ENCODE results near the gene CDCA3. TPM values are rescaled to one million over a fixed set of nuclear protein-coding genes. Genes with fewer than 3 reads are reported as not detected.
A peak's percentile ranks its signal among the peaks of the same experiment; 100 is the strongest.

The CDCA3 gene
- 10 to 100 TPM in 1 of 5 experiments, 1 to 10 TPM in 3, under 1 TPM in 1; 0.64 to 55.6 (median 1.8) TPM for total RNA-seq
- under 1 TPM in 1 of 2 donors, not detected in 1; 0.94 TPM for polyA plus RNA-seq
- 1.1 reads per million for total RNA-seq

GRCh38 chr12:6851153-6851920 is at the start of gene CDCA3:
Gene CDCA3 (minus strand): TSS chr12:6851286. CDS start chr12:6850952, 334 bp downstream.
- Histone ChIP-seq H3K27ac (ENCODE audit: low read depth, low read length) (peak within 1 kb of the TSS; percentile 85), H3K27me3 (ENCODE audit: control insufficient read depth in 2 of 2, insufficient read depth in 2 of 2, low read length in 2 of 2) (no peaks in the 10 kb centered on the region), H3K9me3 (ENCODE audit: control insufficient read depth in 2 of 3, low read length in 3 of 3) (no peaks in the 10 kb centered on the region), H3K4me3 (ENCODE audit: low read length) (peak within 1 kb of the TSS; percentile 87), H3K4me1 (ENCODE audit: control insufficient read depth in 2 of 2, insufficient read depth in 2 of 2, low read length in 2 of 2) (peaks cover 16 to 18% of the 10 kb centered on the region in 2 donors), H3K36me3 (ENCODE audit: control insufficient read depth in 2 of 3, insufficient read depth in 3 of 3, low read length in 3 of 3) (peaks cover 0 to 14% (median 5%) of the 10 kb centered on the region in 3 experiments)
- no peaks in the 10 kb centered on the region for H3K27me3 Mint-ChIP-seq
- CTCF ChIA-PET: interaction anchor here (0.6 to 5.3 kb wide), 18 partner anchors 13 to 255 kb away, joined by 3 to 40 read pairs (median 5); partner anchors contain the start of genes COPS7A, LPCAT3, SPSB2 and TPI1
- POLR2A ChIA-PET: interaction anchor here (0.5 to 4.4 kb wide), 40 partner anchors 9 to 1230 kb away, joined by 3 to 90 read pairs (median 4); partner anchors contain the start of genes C12orf57, CD4, COPS7A and ENO2
- DNase-seq (peak; percentile 70 to 95 (median 89)), ATAC-seq (peak; percentile 60)
- peaks cover 0 to 26% (median 0%) of the 10 kb centered on the region in 5 donors for H3K36me3 Mint-ChIP-seq
- peak within 1 kb of the TSS; percentile 89 to 100 (median 94) for H3K4me3 Mint-ChIP-seq
- no peaks in the 10 kb centered on the region for H3K9me3 Mint-ChIP-seq
- peaks cover 12 to 38% (median 28%) of the 10 kb centered on the region in 7 donors for H3K4me1 Mint-ChIP-seq
- peak within 1 kb of the TSS; percentile 89 to 99 (median 97) for H3K27ac Mint-ChIP-seq
- intact Hi-C loops (cut with micrococcal nuclease): loop anchor here (1.0 to 5.0 kb wide), 8 partner anchors 16 to 381 kb away; partner anchors contain the start of genes VAMP1 (in 2 of the 2), C1RL (in 1 of the 2), LPCAT3 (in 1 of the 2) and MLF2 (in 1 of the 2)

GRCh38 chr12:6899837-6900519 is 48.9 kb upstream of the CDCA3 start:
- H3K36me3 ChIP-seq (ENCODE audit: control insufficient read depth in 2 of 3, insufficient read depth in 3 of 3, low read length in 3 of 3): no peaks in the 10 kb centered on the region
- peaks cover 0 to 3% (median 0%) of the 10 kb centered on the region in 5 donors for H3K27me3 Mint-ChIP-seq
- H3K9me3 ChIP-seq (ENCODE audit: control insufficient read depth in 2 of 3, low read length in 3 of 3): no peaks in the 10 kb centered on the region
- H3K9me3 Mint-ChIP-seq: no peaks in the 10 kb centered on the region
- H3K4me1 ChIP-seq (ENCODE audit: control insufficient read depth in 2 of 2, insufficient read depth in 2 of 2, low read length in 2 of 2): peaks cover 8 to 11% of the 10 kb centered on the region in 2 donors
- H3K27ac ChIP-seq (ENCODE audit: low read depth, low read length): no peak overlapping the region
- intact Hi-C loops (cut with micrococcal nuclease): loop anchor here in 1 of 2 donors (5.0 kb wide), 1 partner anchor 343 kb away; the partner anchor contains the start of gene IFFO1
- ChIA-PET CTCF (no interaction called here), POLR2A (interaction anchor here (1.9 kb wide), 1 partner anchor 9 kb away, joined by 8 read pairs; no protein-coding TSS in a partner anchor)
- H3K36me3 Mint-ChIP-seq: no peaks in the 10 kb centered on the region
- no peaks in the 10 kb centered on the region for H3K27me3 ChIP-seq (ENCODE audit: control insufficient read depth in 2 of 2, insufficient read depth in 2 of 2, low read length in 2 of 2)
- no peak overlapping the region for H3K27ac Mint-ChIP-seq
- no peak for ATAC-seq
- H3K4me1 Mint-ChIP-seq: peaks cover 0 to 13% (median 5%) of the 10 kb centered on the region in 7 donors
- H3K4me3 ChIP-seq (ENCODE audit: low read length): no peak overlapping the region
- H3K4me3 Mint-ChIP-seq: peak overlapping the region in 1 of 10 donors; percentile 37
- DNase-seq: no peak

GRCh38 chr12:6899427-6899826 is 48.3 kb upstream of the CDCA3 start:
- Histone ChIP-seq H3K36me3 (ENCODE audit: control insufficient read depth in 2 of 3, insufficient read depth in 3 of 3, low read length in 3 of 3) (no peaks in the 10 kb centered on the region), H3K27ac (ENCODE audit: low read depth, low read length) (no peak overlapping the region), H3K4me3 (ENCODE audit: low read length) (no peak overlapping the region), H3K27me3 (ENCODE audit: control insufficient read depth in 2 of 2, insufficient read depth in 2 of 2, low read length in 2 of 2) (no peaks in the 10 kb centered on the region), H3K4me1 (ENCODE audit: control insufficient read depth in 2 of 2, insufficient read depth in 2 of 2, low read length in 2 of 2) (peaks cover 6 to 8% of the 10 kb centered on the region in 2 donors), H3K9me3 (ENCODE audit: control insufficient read depth in 2 of 3, low read length in 3 of 3) (no peaks in the 10 kb centered on the region)
- no peaks in the 10 kb centered on the region for H3K36me3 Mint-ChIP-seq
- ChIA-PET CTCF (no interaction called here), POLR2A (interaction anchor here (0.9 to 1.9 kb wide), 2 partner anchors 8 to 14 kb away, joined by 3 to 8 read pairs; no protein-coding TSS in a partner anchor)
- peaks cover 0 to 13% (median 5%) of the 10 kb centered on the region in 7 donors for H3K4me1 Mint-ChIP-seq
- no peak overlapping the region for H3K27ac Mint-ChIP-seq
- intact Hi-C loops (cut with micrococcal nuclease): no loop called here
- H3K9me3 Mint-ChIP-seq: no peaks in the 10 kb centered on the region
- H3K4me3 Mint-ChIP-seq: no peak overlapping the region
- peaks cover 0 to 3% (median 0%) of the 10 kb centered on the region in 5 donors for H3K27me3 Mint-ChIP-seq
- ATAC-seq: no peak
- no peak for DNase-seq

GRCh38 chr12:6896846-6897435 is 45.9 kb upstream of the CDCA3 start:
- intact Hi-C loops (cut with micrococcal nuclease): no loop called here
- H3K4me1 Mint-ChIP-seq: peaks cover 0 to 14% (median 5%) of the 10 kb centered on the region in 7 donors
- no peak overlapping the region for H3K27ac ChIP-seq (ENCODE audit: low read depth, low read length)
- ChIA-PET CTCF (interaction anchor here (1.5 kb wide), 1 partner anchor 24 kb away, joined by 4 read pairs; the partner anchor contains the start of gene SPSB2), POLR2A (interaction anchor here (0.8 to 1.0 kb wide), 3 partner anchors 17 to 45 kb away, joined by 3 to 5 read pairs (median 3); partner anchors contain the start of genes ENO2 and USP5)
- H3K4me3 ChIP-seq (ENCODE audit: low read length): no peak overlapping the region
- H3K4me1 ChIP-seq (ENCODE audit: control insufficient read depth in 2 of 2, insufficient read depth in 2 of 2, low read length in 2 of 2): no peaks in the 10 kb centered on the region
- H3K36me3 ChIP-seq (ENCODE audit: control insufficient read depth in 2 of 3, insufficient read depth in 3 of 3, low read length in 3 of 3): no peaks in the 10 kb centered on the region
- H3K4me3 Mint-ChIP-seq: no peak overlapping the region
- DNase-seq (no peak), ATAC-seq (no peak)
- H3K36me3 Mint-ChIP-seq: peaks cover 0 to 2% (median 0%) of the 10 kb centered on the region in 5 donors
- peaks cover 0 to 3% (median 0%) of the 10 kb centered on the region in 5 donors for H3K27me3 Mint-ChIP-seq
- H3K9me3 ChIP-seq (ENCODE audit: control insufficient read depth in 2 of 3, low read length in 3 of 3): no peaks in the 10 kb centered on the region
- H3K27ac Mint-ChIP-seq: no peak overlapping the region
- no peaks in the 10 kb centered on the region for H3K27me3 ChIP-seq (ENCODE audit: control insufficient read depth in 2 of 2, insufficient read depth in 2 of 2, low read length in 2 of 2)
- no peaks in the 10 kb centered on the region for H3K9me3 Mint-ChIP-seq

GRCh38 chr12:6894321-6894720 is 43.2 kb upstream of the CDCA3 start:
- peaks cover 0 to 2% (median 0%) of the 10 kb centered on the region in 5 donors for H3K36me3 Mint-ChIP-seq
- H3K9me3 ChIP-seq (ENCODE audit: control insufficient read depth in 2 of 3, low read length in 3 of 3): no peaks in the 10 kb centered on the region
- POLR2A ChIA-PET: interaction anchor here (1.1 kb wide), 1 partner anchor 41 kb away, joined by 4 read pairs; no protein-coding TSS in a partner anchor
- no peak for ATAC-seq
- CTCF ChIA-PET: interaction anchor here (0.9 kb wide), 1 partner anchor 70 kb away, joined by 3 read pairs; no protein-coding TSS in a partner anchor
- no peak overlapping the region for H3K4me3 Mint-ChIP-seq
- H3K4me1 Mint-ChIP-seq: peaks cover 0 to 28% (median 11%) of the 10 kb centered on the region in 7 donors
- H3K4me1 ChIP-seq (ENCODE audit: control insufficient read depth in 2 of 2, insufficient read depth in 2 of 2, low read length in 2 of 2): peaks cover 6 to 10% of the 10 kb centered on the region in 2 donors
- peaks cover 0 to 3% (median 0%) of the 10 kb centered on the region in 5 donors for H3K27me3 Mint-ChIP-seq
- no peaks in the 10 kb centered on the region for H3K36me3 ChIP-seq (ENCODE audit: control insufficient read depth in 2 of 3, insufficient read depth in 3 of 3, low read length in 3 of 3)
- no peaks in the 10 kb centered on the region for H3K9me3 Mint-ChIP-seq
- H3K27me3 ChIP-seq (ENCODE audit: control insufficient read depth in 2 of 2, insufficient read depth in 2 of 2, low read length in 2 of 2): no peaks in the 10 kb centered on the region
- no peak for DNase-seq
- no peak overlapping the region for H3K4me3 ChIP-seq (ENCODE audit: low read length)
- H3K27ac Mint-ChIP-seq: no peak overlapping the region
- H3K27ac ChIP-seq (ENCODE audit: low read depth, low read length): no peak overlapping the region
- intact Hi-C loops (cut with micrococcal nuclease): no loop called here

Measured in naive thymus-derived CD4-positive, alpha-beta T cell (primary cell).